ENCODE measurements around the gene KLHL42. TPM values are rescaled to one million over a fixed set of nuclear protein-coding genes. Genes with fewer than 3 reads are reported as not detected.

The KLHL42 gene
- total and polyA plus RNA-seq, 2 of the 8 experiments (the other 6 are each of a cell fraction or from before 2014, with no cell fraction given), result 13.6 to 21.6 TPM

DNA sequence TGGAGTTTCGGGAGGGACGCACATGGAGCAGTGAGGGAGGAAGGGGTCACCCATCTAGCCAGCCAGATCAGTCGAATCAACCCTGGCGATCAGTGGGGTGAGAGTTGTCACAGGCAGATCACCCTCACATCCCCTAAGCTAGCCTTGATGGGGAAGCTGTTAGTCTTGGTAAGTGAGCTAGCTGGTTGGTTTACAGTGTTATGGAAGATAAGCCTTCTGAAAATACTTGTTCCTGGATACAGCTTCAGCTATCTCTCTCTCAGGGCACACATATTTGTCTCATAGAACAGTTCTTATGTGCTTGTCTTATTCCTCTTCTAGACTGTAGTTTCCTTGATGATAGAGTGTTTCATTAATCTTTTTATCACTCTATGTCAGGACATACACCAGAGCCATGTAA is 26.2 kb downstream of the KLHL42 start:
- H2BK15ac ChIP-seq (ENCODE audit: low read length), result no peak overlapping the region
- H2BK120ac ChIP-seq (replicated peaks; ENCODE audit: low read depth, low read length), result no peak overlapping the region
- no peak overlapping the region for H2BK20ac ChIP-seq (ENCODE audit: low read length)
- no peak overlapping the region for H3K56ac ChIP-seq (replicated peaks; ENCODE audit: insufficient read length, low read depth, low read length)
- TF ChIP-seq FOSL1 (IDR thresholded peaks at IDR 0.05; ENCODE audit: insufficient read depth, low read depth, low read length) (no peak), NANOG (IDR thresholded peaks at IDR 0.05; ENCODE audit: insufficient read depth, low read depth, low read length, poor library complexity, severe bottlenecking) (no peak), MAFK (IDR thresholded peaks at IDR 0.05; ENCODE audit: low read depth, low read length) (no peak), RFX5 (IDR thresholded peaks at IDR 0.05; ENCODE audit: borderline replicate concordance, low read depth, low read length) (no peak)
- H3K4me2 ChIP-seq (ENCODE audit: insufficient read depth in 1 of 2, low read depth in 2 of 2, low read length in 2 of 2), result no peak overlapping the region
- no peak overlapping the region for H4K8ac ChIP-seq (ENCODE audit: extremely low read depth, insufficient read depth, low read length)
- H3K23me2 ChIP-seq (ENCODE audit: low read depth, low read length), result no peaks in the 10 kb centered on the region
- H2BK5ac ChIP-seq (ENCODE audit: low read depth, low read length), result no peak overlapping the region
- H3K79me2 ChIP-seq (ENCODE audit: control insufficient read depth in 1 of 2, insufficient read depth in 2 of 2, low read length in 2 of 2), result no peaks in the 10 kb centered on the region
- no peak overlapping the region for H2AK5ac ChIP-seq (ENCODE audit: low read depth, low read length)
- no peak overlapping the region for H4K91ac ChIP-seq (replicated peaks; ENCODE audit: insufficient read length, low read length)
- H3K23ac ChIP-seq (ENCODE audit: insufficient read length), result no peak overlapping the region
- H3K27me3 ChIP-seq (replicated peaks in 1 of 4; ENCODE audit: control insufficient read depth in 3 of 4, extremely low read depth in 1 of 4, insufficient read depth in 3 of 4, low read length in 3 of 4), result no peaks in the 10 kb centered on the region
- DNase-seq (ENCODE audit: low read depth in 1 of 2, low spot score in 2 of 2) (no peak), FAIRE-seq (no peak)
- ChIA-PET POLR2A (ENCODE audit: partially characterized antibody) (interaction anchor here (0.7 to 1.4 kb wide), 2 partner anchors 26 to 95 kb away, joined by 3 read pairs; partner anchors contain the start of genes KLHL42, MANSC4 and MRPS35), CTCF (ENCODE audit: partially characterized antibody) (interaction anchor here (0.8 to 1.3 kb wide), 3 partner anchors 10 to 140 kb away, joined by 3 to 7 read pairs (median 4); no protein-coding TSS in a partner anchor)
- H3K36me3 ChIP-seq (ENCODE audit: control insufficient read depth in 2 of 4, insufficient read depth in 4 of 4, low read length in 3 of 4), result no peaks in the 10 kb centered on the region
- no peak overlapping the region for H2BK12ac ChIP-seq (ENCODE audit: low read depth, low read length)
- no peak overlapping the region for H2AFZ ChIP-seq (ENCODE audit: low read length)
- H3K9ac ChIP-seq (replicated peaks in 1 of 4; ENCODE audit: extremely low read depth in 1 of 4, low read depth in 3 of 4, low read length in 3 of 4), result no peak overlapping the region
- H3K9me3 ChIP-seq (ENCODE audit: insufficient read depth in 2 of 2, low read depth in 1 of 2, low read length in 1 of 2), result no peaks in the 10 kb centered on the region
- no peak overlapping the region for H3K14ac ChIP-seq (ENCODE audit: insufficient read length)
- WGBS, 2 experiments (ENCODE audit: extremely low coverage in 1 of 2, insufficient coverage in 1 of 2, insufficient read length in 1 of 2, insufficient replicate concordance in 2 of 2, low coverage in 1 of 2, low lambda C conversion rate in 2 of 2, missing lambda C conversion rate in 1 of 2), result 75% methylated on average over 4 of the region's 4 CpGs; no CpG with 5 or more reads in 1 of the 2 experiments
- no peak overlapping the region for H4K5ac ChIP-seq (ENCODE audit: insufficient read length, low read depth, low read length)
- H3K18ac ChIP-seq (ENCODE audit: extremely low read depth, low read length), result no peak overlapping the region
- no peaks in the 10 kb centered on the region for H3K79me1 ChIP-seq (ENCODE audit: low read depth, low read length)
- H3K27ac ChIP-seq (ENCODE audit: low read depth, low read length), result no peak overlapping the region
- H3K4ac ChIP-seq (replicated peaks; ENCODE audit: insufficient read length, low read depth, low read length), result no peak overlapping the region
- no peaks in the 10 kb centered on the region for H3K4me1 ChIP-seq (replicated peaks in 1 of 4; ENCODE audit: control insufficient read depth in 3 of 4, insufficient read depth in 4 of 4, low read length in 3 of 4)
- H3K4me3 ChIP-seq (ENCODE audit: extremely low read depth in 1 of 4, insufficient read depth in 2 of 4, low read depth in 3 of 4, low read length in 4 of 4), result no peak overlapping the region
- no peaks in the 10 kb centered on the region for H4K20me1 ChIP-seq (replicated peaks in 1 of 2; ENCODE audit: control insufficient read depth in 1 of 2, insufficient read depth in 2 of 2, low read length in 2 of 2)

Data from H1 (cell line).